Astrocyte of the cerebellum (primary cell): ENCODE results near the gene CDK14.

ENCODE experiments used
- DNase-seq: peaks from one replicate; pipeline ENCODE4 v3.0.0-alpha.2; 2011; ENCODE audit warnings: low read depth
- H3K4me3 ChIP-seq: 2 replicates; pipeline ENCODE4 v1.5.1; 2011; ENCODE audit warnings: mild to moderate bottlenecking, low read depth, low read length, moderate library complexity
- CTCF ChIP-seq: IDR thresholded peaks from 2 replicates; pipeline ENCODE4 v1.5.1; 2012; ENCODE audit warnings: low read length, low read depth, moderate library complexity, mild to moderate bottlenecking; ENCODE audit errors: missing control alignments
- in situ Hi-C: cut with HindIII; loops from 2 replicates; pipeline ENCODE4 v1.10.0; 2017; ENCODE audit warnings: low sequenced_read_pairs

CDK14 gene

GRCh38 chr7:91083855-91084644 lies 487.9 kb downstream of the CDK14 start:
- in situ Hi-C loops, result no loop called here
- DNase-seq, result no peak
- no peak for TF ChIP-seq CTCF
- H3K4me3 ChIP-seq, result no peak overlapping the region

GRCh38 chr7:91085175-91085574 lies 489.1 kb downstream of the CDK14 start:
- in situ Hi-C loops, result no loop called here
- DNase-seq, result no peak
- H3K4me3 ChIP-seq, result no peak overlapping the region
- TF ChIP-seq CTCF, result no peak

- in situ Hi-C loops, result no loop called here
- DNase-seq, result no peak
- no peak for TF ChIP-seq CTCF
- no peak overlapping the region for H3K4me3 ChIP-seq
Measured at GRCh38 chr7:91086200-91086599, 490.1 kb downstream of the CDK14 start.

- DNase-seq, result no peak
- TF ChIP-seq CTCF, result no peak
- in situ Hi-C loops, result no loop called here
- no peak overlapping the region for H3K4me3 ChIP-seq
Measured at GRCh38 chr7:91088156-91088555, 492.0 kb downstream of the CDK14 start.

GRCh38 chr7:91088691-91089090 lies 492.6 kb downstream of the CDK14 start:
- DNase-seq, result no peak
- no peak overlapping the region for H3K4me3 ChIP-seq
- in situ Hi-C loops, result no loop called here
- no peak for TF ChIP-seq CTCF

- DNase-seq, result peak; percentile 15
- peak; percentile 72 for TF ChIP-seq CTCF
- in situ Hi-C loops, result no loop called here
- no peak overlapping the region for H3K4me3 ChIP-seq
Measured at GRCh38 chr7:91089382-91089963, 493.4 kb downstream of the CDK14 start.
